HepG2 (cell line): Measurements from ENCODE around the gene RPP25L. TPM values are rescaled to one million over a fixed set of nuclear protein-coding genes. Genes with fewer than 3 reads are reported as not detected.
A peak's percentile ranks its signal among the peaks of the same experiment; 100 is the strongest.

Experiments used
- EHMT2 ChIP-seq: fragments of 200-600 bp; sonication (generic); IDR thresholded peaks from 2 replicates; pipeline ENCODE4 v1.7.0; 2017; ENCODE audit warnings: antibody characterized with exemption, low read depth, low read length, borderline replicate concordance
- ETV6 ChIP-seq: sonication (generic); formaldehyde crosslinking; conservative IDR thresholded peaks from 2 replicates; pipeline ENCODE4 v1.4.0; 2020; ENCODE audit warnings: missing genetic modification reagents
- FOSL2 ChIP-seq: sonication (generic); formaldehyde crosslinking; IDR thresholded peaks from 2 replicates; pipeline ENCODE4 v1.4.0; 2020; ENCODE audit warnings: missing genetic modification reagents
- FOXM1 ChIP-seq: sonication (generic); formaldehyde crosslinking; IDR thresholded peaks from 2 replicates; pipeline ENCODE4 v1.5.0; 2020; ENCODE audit warnings: missing genetic modification reagents
- GATAD1 ChIP-seq: IDR thresholded peaks from 2 replicates; pipeline ENCODE4 v1.6.1; 2016; ENCODE audit warnings: missing genetic modification reagents, missing compliant biosample characterization
- MBNL3 ChIP-seq: fragments of 250-450 bp; sonication (Bioruptor Pico); conservative IDR thresholded peaks from 2 replicates; pipeline ENCODE4 v1.8.0; 2022; ENCODE audit warnings: mild to moderate bottlenecking, inconsistent platforms
- NR3C1 ChIP-seq: sonication (generic); formaldehyde crosslinking; IDR thresholded peaks from 2 replicates; pipeline ENCODE4 v1.4.0; 2020; ENCODE audit warnings: missing genetic modification reagents
- ONECUT2 ChIP-seq: sonication (generic); formaldehyde crosslinking; IDR thresholded peaks from 2 replicates; pipeline ENCODE4 v1.4.0; 2020; ENCODE audit warnings: missing genetic modification reagents
- SRF ChIP-seq: IDR thresholded peaks from 2 replicates; pipeline ENCODE4 v1.6.1; 2011; ENCODE audit warnings: mild to moderate bottlenecking, low read depth, low read length, moderate library complexity
- ZC3H13 ChIP-seq: sonication (generic); formaldehyde crosslinking; IDR thresholded peaks from 2 replicates; pipeline ENCODE4 v1.8.1; 2023; ENCODE audit warnings: mild to moderate bottlenecking, missing genetic modification reagents, moderate library complexity
- ZMAT3 ChIP-seq: sonication (generic); formaldehyde crosslinking; conservative IDR thresholded peaks from 2 replicates; pipeline ENCODE4 v1.7.0; 2021; ENCODE audit warnings: missing genetic modification reagents
- ZMYM2 ChIP-seq: sonication (generic); formaldehyde crosslinking; IDR thresholded peaks from 2 replicates; pipeline ENCODE4 v1.8.0; 2022; ENCODE audit warnings: mild to moderate bottlenecking, missing genetic modification reagents
- ZNF33B ChIP-seq: sonication (generic); formaldehyde crosslinking; IDR thresholded peaks from 2 replicates; pipeline ENCODE4 v1.5.1; 2020; ENCODE audit warnings: mild to moderate bottlenecking, missing genetic modification reagents
- ZNF343 ChIP-seq: sonication (generic); formaldehyde crosslinking; IDR thresholded peaks from 2 replicates; pipeline ENCODE4 v1.4.0; 2020; ENCODE audit warnings: mild to moderate bottlenecking, missing genetic modification reagents
- ZNF589 ChIP-seq: sonication (generic); formaldehyde crosslinking; conservative IDR thresholded peaks from 2 replicates; pipeline ENCODE4 v1.8.0; 2022; ENCODE audit warnings: mild to moderate bottlenecking, moderate library complexity, missing genetic modification reagents
- ZNF781 ChIP-seq: sonication (generic); formaldehyde crosslinking; IDR thresholded peaks from 2 replicates; pipeline ENCODE4 v1.5.1; 2020; ENCODE audit warnings: borderline replicate concordance, mild to moderate bottlenecking, missing genetic modification reagents; ENCODE audit errors: not compliant biosample characterization
- ZSCAN30 ChIP-seq: sonication (generic); formaldehyde crosslinking; IDR thresholded peaks from 2 replicates; pipeline ENCODE4 v1.5.0; 2020; ENCODE audit warnings: mild to moderate bottlenecking, missing genetic modification reagents
- polyA plus RNA-seq, 8 experiments: library from polyadenylated mRNA; depleted of rRNA in 3 of 8; stranded (reverse) in 7 of 8; unstranded in 1 of 8; fragments of >200 nt; fragmentation: Illumina TruSeq in 4 of 8; extraction: Trizol in 4 of 8; gene quantifications; 2 replicates each; pipeline versions ENCODE4 v1.2.1 to v1.2.3, GENCODE V29; 2011 to 2016; ENCODE audit warnings: low read depth in 4 of 8, missing spikeins in 1 of 8, mixed read lengths in 1 of 8; ENCODE audit not compliant: insufficient read depth in 1 of 8
- total RNA-seq, 5 experiments: library from RNA; depleted of rRNA; stranded (reverse); fragments of >200 nt; fragmentation: Illumina TruSeq; extraction: Trizol; gene quantifications; 2 replicates each; pipeline ENCODE4 v1.2.3, GENCODE V29; 2016; ENCODE audit warnings: low read depth in 1 of 5
- TF ChIP-seq, protein P1 (sequence below): sonication (generic); formaldehyde crosslinking; conservative IDR thresholded peaks from 2 replicates; pipeline ENCODE4 v1.4.0; 2020; ENCODE audit warnings: mild to moderate bottlenecking, missing genetic modification reagents, moderate library complexity
- TF ChIP-seq, protein P2 (sequence below): sonication (generic); formaldehyde crosslinking; conservative IDR thresholded peaks from 2 replicates; pipeline ENCODE4 v1.8.0; 2022; ENCODE audit warnings: mild to moderate bottlenecking, moderate library complexity, missing genetic modification reagents
- TF ChIP-seq, protein P3 (sequence below): sonication (generic); formaldehyde crosslinking; conservative IDR thresholded peaks from 2 replicates; pipeline ENCODE4 v1.8.1; 2023; ENCODE audit warnings: missing genetic modification reagents
- TF ChIP-seq, protein P4 (sequence below): sonication (generic); formaldehyde crosslinking; IDR thresholded peaks from 2 replicates; pipeline ENCODE4 v1.4.0; 2020; ENCODE audit warnings: mild to moderate bottlenecking, missing genetic modification reagents
- TF ChIP-seq, protein P5 (sequence below): sonication (generic); formaldehyde crosslinking; IDR thresholded peaks from 2 replicates; pipeline ENCODE4 v1.8.0; 2022; ENCODE audit warnings: mild to moderate bottlenecking, missing genetic modification reagents, borderline replicate concordance

RPP25L gene
- total and polyA plus RNA-seq, 2 of the 13 experiments (the other 11 are each of a cell fraction or from before 2014, with no cell fraction given) = 24.5 to 27.3 TPM

DNA sequence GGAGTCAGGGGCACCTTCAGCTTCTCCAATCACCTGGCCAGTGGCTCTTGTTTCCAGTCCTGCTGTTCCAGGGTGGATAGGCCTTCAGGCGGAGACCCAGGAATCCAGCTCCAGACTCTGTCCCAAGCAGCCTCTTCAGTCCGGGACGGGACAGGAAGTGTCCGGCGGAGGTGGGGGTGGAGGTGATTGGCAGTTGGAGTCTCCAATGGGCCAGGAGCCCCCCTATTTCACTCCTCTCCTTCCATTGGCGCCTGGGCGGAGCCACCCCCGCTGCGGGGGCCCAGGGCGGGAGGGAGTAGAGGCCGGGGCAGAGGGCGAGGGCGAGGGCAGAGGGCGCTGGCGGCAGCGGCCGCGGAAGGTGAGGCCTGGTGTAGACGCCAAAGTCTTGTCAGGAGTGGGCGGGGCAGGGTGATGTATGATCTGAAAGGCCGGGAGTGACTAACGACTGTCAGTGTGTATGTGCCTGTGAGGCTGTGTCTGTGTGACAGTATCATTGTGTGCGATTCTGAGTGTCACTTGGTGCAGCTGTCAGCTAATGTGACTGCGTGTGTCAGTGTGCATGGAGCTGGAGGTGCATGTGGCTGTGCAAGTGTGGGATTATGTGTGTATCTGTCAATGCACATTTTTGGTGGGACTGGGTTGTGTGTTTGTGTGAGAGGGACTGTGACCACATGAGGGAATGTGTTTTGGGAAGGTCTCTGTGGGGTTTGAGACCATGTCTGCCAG, 40.1 kb upstream of the RPP25L start, which contains the start of gene IL11RA (continued):
- peak; percentile 65 for TF ChIP-seq GATAD1
- TF ChIP-seq ETV6 (CRISPR knock-in tag) = no peak
- no peak for TF ChIP-seq EHMT2
- 0 out of 2 replicates have a peak, but pooled peaks have one; percentile 84 for TF ChIP-seq ZNF589
- TF ChIP-seq ZMYM2 (CRISPR knock-in tag) = 0 out of 2 replicates have a peak, but pooled peaks have one; percentile 23
- TF ChIP-seq, protein P1, sequence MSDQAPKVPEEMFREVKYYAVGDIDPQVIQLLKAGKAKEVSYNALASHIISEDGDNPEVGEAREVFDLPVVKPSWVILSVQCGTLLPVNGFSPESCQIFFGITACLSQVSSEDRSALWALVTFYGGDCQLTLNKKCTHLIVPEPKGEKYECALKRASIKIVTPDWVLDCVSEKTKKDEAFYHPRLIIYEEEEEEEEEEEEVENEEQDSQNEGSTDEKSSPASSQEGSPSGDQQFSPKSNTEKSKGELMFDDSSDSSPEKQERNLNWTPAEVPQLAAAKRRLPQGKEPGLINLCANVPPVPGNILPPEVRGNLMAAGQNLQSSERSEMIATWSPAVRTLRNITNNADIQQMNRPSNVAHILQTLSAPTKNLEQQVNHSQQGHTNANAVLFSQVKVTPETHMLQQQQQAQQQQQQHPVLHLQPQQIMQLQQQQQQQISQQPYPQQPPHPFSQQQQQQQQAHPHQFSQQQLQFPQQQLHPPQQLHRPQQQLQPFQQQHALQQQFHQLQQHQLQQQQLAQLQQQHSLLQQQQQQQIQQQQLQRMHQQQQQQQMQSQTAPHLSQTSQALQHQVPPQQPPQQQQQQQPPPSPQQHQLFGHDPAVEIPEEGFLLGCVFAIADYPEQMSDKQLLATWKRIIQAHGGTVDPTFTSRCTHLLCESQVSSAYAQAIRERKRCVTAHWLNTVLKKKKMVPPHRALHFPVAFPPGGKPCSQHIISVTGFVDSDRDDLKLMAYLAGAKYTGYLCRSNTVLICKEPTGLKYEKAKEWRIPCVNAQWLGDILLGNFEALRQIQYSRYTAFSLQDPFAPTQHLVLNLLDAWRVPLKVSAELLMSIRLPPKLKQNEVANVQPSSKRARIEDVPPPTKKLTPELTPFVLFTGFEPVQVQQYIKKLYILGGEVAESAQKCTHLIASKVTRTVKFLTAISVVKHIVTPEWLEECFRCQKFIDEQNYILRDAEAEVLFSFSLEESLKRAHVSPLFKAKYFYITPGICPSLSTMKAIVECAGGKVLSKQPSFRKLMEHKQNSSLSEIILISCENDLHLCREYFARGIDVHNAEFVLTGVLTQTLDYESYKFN (CRISPR knock-in tag) = peak; percentile 88
- TF ChIP-seq NR3C1 = no peak
- TF ChIP-seq ZNF33B (CRISPR knock-in tag) = no peak
- no peak for TF ChIP-seq ZSCAN30 (CRISPR knock-in tag)
- peak; percentile 80; the same call in 1 of the 2 replicates for TF ChIP-seq ZC3H13 (CRISPR knock-in tag)
- no peak for TF ChIP-seq ZMAT3 (CRISPR knock-in tag)
- TF ChIP-seq FOSL2 (CRISPR knock-in tag) = peak; percentile 66
- TF ChIP-seq, protein P2, sequence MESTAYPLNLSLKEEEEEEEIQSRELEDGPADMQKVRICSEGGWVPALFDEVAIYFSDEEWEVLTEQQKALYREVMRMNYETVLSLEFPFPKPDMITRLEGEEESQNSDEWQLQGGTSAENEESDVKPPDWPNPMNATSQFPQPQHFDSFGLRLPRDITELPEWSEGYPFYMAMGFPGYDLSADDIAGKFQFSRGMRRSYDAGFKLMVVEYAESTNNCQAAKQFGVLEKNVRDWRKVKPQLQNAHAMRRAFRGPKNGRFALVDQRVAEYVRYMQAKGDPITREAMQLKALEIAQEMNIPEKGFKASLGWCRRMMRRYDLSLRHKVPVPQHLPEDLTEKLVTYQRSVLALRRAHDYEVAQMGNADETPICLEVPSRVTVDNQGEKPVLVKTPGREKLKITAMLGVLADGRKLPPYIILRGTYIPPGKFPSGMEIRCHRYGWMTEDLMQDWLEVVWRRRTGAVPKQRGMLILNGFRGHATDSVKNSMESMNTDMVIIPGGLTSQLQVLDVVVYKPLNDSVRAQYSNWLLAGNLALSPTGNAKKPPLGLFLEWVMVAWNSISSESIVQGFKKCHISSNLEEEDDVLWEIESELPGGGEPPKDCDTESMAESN (CRISPR knock-in tag) = no peak
- no peak for TF ChIP-seq FOXM1 (CRISPR knock-in tag)
- 0 out of 2 replicates have a peak, but pooled peaks have one; percentile 24 for TF ChIP-seq SRF
- TF ChIP-seq ZNF781 (CRISPR knock-in tag) = no peak
- TF ChIP-seq, protein P3, sequence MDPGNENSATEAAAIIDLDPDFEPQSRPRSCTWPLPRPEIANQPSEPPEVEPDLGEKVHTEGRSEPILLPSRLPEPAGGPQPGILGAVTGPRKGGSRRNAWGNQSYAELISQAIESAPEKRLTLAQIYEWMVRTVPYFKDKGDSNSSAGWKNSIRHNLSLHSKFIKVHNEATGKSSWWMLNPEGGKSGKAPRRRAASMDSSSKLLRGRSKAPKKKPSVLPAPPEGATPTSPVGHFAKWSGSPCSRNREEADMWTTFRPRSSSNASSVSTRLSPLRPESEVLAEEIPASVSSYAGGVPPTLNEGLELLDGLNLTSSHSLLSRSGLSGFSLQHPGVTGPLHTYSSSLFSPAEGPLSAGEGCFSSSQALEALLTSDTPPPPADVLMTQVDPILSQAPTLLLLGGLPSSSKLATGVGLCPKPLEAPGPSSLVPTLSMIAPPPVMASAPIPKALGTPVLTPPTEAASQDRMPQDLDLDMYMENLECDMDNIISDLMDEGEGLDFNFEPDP (CRISPR knock-in tag) = no peak
- no peak for TF ChIP-seq ONECUT2 (CRISPR knock-in tag)
- TF ChIP-seq, protein P4, sequence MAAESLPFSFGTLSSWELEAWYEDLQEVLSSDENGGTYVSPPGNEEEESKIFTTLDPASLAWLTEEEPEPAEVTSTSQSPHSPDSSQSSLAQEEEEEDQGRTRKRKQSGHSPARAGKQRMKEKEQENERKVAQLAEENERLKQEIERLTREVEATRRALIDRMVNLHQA (CRISPR knock-in tag) = no peak
- TF ChIP-seq, protein P5, sequence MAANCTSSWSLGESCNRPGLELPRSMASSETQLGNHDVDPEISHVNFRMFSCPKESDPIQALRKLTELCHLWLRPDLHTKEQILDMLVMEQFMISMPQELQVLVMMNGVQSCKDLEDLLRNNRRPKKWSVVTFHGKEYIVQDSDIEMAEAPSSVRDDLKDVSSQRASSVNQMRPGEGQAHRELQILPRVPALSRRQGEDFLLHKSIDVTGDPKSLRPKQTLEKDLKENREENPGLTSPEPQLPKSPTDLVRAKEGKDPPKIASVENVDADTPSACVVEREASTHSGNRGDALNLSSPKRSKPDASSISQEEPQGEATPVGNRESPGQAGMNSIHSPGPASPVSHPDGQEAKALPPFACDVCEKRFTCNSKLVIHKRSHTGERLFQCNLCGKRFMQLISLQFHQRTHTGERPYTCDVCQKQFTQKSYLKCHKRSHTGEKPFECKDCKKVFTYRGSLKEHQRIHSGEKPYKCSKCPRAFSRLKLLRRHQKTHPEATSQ (CRISPR knock-in tag) = no peak; the same call in 1 of the 2 replicates
- no peak for TF ChIP-seq MBNL3 (CRISPR knock-in tag)
- TF ChIP-seq ZNF343 (CRISPR knock-in tag) = no peak
